Calu3 (cell line): ENCODE measurements around the gene FTO. TPM values are rescaled to one million over a fixed set of nuclear protein-coding genes. Genes with fewer than 3 reads are reported as not detected.

ENCODE experiments used
- BruUV-seq: library from RNA; stranded (reverse); fragments of 400-500 nt; replicated peaks from 2 replicates; lab custom pipeline; 2021; lab: Mats Ljungman, UMichigan
- CTCF ChIA-PET: fragments of 300-600 bp; sonication (Branson Sonifier 250); formaldehyde crosslinking; loops from one replicate; lab custom pipeline; 2022; ENCODE audit warnings: antibody characterized with exemption; lab: Charles Lee
- DNase-seq: peaks from one replicate; pipeline ENCODE4 v3.0.0; 2022
- H3K27ac Mint-ChIP-seq: one replicate; pipeline ENCODE4 v1.8.0; 2022; ENCODE audit warnings: mixed read lengths; ENCODE audit not compliant: unreplicated experiment
- H3K27me3 Mint-ChIP-seq: one replicate; pipeline ENCODE4 v1.8.0; 2022; ENCODE audit warnings: mixed read lengths; ENCODE audit not compliant: unreplicated experiment
- H3K36me3 Mint-ChIP-seq: one replicate; pipeline ENCODE4 v1.8.0; 2022; ENCODE audit warnings: mild to moderate bottlenecking, moderate library complexity, mixed read lengths; ENCODE audit not compliant: insufficient read depth, unreplicated experiment
- H3K4me1 Mint-ChIP-seq: one replicate; pipeline ENCODE4 v1.8.0; 2022; ENCODE audit warnings: mild to moderate bottlenecking, low read depth, mixed read lengths; ENCODE audit not compliant: unreplicated experiment
- H3K4me3 Mint-ChIP-seq: one replicate; pipeline ENCODE4 v1.8.0; 2022; ENCODE audit warnings: mild to moderate bottlenecking, low read depth, moderate library complexity, mixed read lengths; ENCODE audit not compliant: unreplicated experiment
- H3K9me3 Mint-ChIP-seq: one replicate; pipeline ENCODE4 v1.8.0; 2022; ENCODE audit warnings: low read depth, mixed read lengths; ENCODE audit not compliant: unreplicated experiment
- intact Hi-C: fragments of 100-400 bp; cut with micrococcal nuclease; formaldehyde crosslinking; loops from one replicate; pipeline ENCODE4 v1.10.0; 2022; ENCODE audit not compliant: unreplicated experiment
- total RNA-seq: library from RNA; stranded (reverse); gene quantifications from 2 replicates; pipeline ENCODE4 v1.2.3, GENCODE V29; 2022
- TF ChIP-seq, protein P1 (sequence below): fragments of 200-600 bp; IDR thresholded peaks from one replicate; pipeline ENCODE4 v1.8.0; 2022; ENCODE audit warnings: antibody characterized with exemption; ENCODE audit not compliant: unreplicated experiment

FTO gene
- total RNA-seq, 1 experiment from 2014 or later, result 68.9 TPM

DNA sequence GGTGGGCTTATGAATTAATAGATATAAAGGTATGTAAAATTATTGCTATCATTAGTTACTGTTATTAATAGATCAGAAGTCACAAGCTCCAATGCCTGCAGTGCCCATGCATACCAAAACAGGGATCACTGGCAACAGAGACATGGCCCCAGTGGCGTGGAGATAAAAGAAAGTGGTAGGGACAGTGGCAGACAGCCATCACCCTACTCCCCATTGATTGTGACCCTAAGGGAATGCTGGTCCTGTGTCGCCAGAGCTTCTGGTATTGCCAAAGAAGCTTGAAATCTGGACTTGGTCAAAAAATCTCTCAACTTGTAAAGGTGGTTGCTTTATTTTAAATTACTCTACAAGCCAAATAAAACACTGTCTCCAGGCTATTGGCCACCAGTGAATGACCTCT, 303.5 kb downstream of the FTO start:
- no peaks in the 10 kb centered on the region for H3K9me3 Mint-ChIP-seq
- no peak for DNase-seq
- no peak overlapping the region for H3K27ac Mint-ChIP-seq
- no TSS peak for BruUV-seq
- no peaks in the 10 kb centered on the region for H3K27me3 Mint-ChIP-seq
- H3K4me1 Mint-ChIP-seq, result no peaks in the 10 kb centered on the region
- CTCF ChIA-PET, result no interaction called here
- no peaks in the 10 kb centered on the region for H3K36me3 Mint-ChIP-seq
- no peak overlapping the region for H3K4me3 Mint-ChIP-seq
- intact Hi-C loops, result no loop called here
- TF ChIP-seq, protein P1, sequence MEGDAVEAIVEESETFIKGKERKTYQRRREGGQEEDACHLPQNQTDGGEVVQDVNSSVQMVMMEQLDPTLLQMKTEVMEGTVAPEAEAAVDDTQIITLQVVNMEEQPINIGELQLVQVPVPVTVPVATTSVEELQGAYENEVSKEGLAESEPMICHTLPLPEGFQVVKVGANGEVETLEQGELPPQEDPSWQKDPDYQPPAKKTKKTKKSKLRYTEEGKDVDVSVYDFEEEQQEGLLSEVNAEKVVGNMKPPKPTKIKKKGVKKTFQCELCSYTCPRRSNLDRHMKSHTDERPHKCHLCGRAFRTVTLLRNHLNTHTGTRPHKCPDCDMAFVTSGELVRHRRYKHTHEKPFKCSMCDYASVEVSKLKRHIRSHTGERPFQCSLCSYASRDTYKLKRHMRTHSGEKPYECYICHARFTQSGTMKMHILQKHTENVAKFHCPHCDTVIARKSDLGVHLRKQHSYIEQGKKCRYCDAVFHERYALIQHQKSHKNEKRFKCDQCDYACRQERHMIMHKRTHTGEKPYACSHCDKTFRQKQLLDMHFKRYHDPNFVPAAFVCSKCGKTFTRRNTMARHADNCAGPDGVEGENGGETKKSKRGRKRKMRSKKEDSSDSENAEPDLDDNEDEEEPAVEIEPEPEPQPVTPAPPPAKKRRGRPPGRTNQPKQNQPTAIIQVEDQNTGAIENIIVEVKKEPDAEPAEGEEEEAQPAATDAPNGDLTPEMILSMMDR, result no peak

DNA sequence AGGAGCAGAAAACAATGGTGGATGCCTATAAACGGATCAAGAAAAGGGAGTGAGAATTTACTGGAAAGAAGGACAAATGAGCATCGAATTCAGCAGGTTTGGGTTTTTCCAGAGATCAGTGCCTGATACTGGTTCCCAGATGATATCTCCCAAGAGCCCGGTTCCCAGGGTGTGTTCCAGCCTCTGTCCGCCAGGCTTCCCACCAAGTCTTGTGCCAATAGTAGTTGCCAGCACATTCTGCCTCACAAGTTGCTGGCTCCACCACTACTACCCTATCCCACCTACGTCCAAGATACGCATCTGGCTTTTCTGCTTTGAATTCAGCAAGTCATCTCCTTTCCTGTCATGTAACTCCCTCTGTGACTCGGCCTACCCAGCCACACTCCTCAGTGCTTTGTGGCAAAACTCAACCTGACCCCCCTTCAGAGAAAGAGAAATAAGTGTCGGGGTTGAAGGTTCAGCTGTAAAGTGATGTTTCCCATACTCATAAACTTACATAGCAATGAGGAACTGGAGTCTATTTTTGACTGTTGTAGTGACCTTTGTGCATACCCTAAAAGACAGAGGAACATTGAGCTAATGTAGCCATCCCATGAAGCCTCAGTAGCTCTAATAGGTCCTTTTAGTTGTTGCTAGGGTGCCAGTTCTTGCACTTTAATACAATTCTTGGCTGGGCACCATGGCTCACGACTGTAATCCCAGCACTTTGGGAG, 305.7 kb downstream of the FTO start:
- H3K27ac Mint-ChIP-seq, result no peak overlapping the region
- no peaks in the 10 kb centered on the region for H3K9me3 Mint-ChIP-seq
- intact Hi-C loops, result no loop called here
- H3K27me3 Mint-ChIP-seq, result no peaks in the 10 kb centered on the region
- CTCF ChIA-PET, result no interaction called here
- H3K4me3 Mint-ChIP-seq, result no peak overlapping the region
- BruUV-seq, result no TSS peak
- H3K36me3 Mint-ChIP-seq, result no peaks in the 10 kb centered on the region
- H3K4me1 Mint-ChIP-seq, result no peaks in the 10 kb centered on the region
- TF ChIP-seq, protein P1, result no peak
- DNase-seq, result no peak

DNA sequence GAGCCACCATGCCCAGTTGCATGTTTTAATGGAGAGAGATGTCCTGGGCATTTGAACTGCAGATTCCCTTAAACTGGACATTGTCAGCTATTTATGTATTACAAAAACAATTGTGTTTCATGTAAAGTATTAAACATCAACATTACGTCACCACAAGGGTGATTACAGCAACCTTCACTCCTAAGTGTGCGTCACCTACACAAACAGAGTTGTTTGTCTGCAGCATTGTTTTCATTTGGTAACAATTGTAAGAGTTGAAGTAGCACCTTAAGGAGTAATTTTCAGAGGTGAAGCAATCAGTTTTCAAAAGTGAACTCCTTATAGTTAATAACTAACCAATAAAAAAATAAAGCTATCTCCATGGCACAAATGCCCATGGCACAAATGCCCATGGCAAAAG, 311.2 kb downstream of the FTO start:
- no peak for DNase-seq

DNA sequence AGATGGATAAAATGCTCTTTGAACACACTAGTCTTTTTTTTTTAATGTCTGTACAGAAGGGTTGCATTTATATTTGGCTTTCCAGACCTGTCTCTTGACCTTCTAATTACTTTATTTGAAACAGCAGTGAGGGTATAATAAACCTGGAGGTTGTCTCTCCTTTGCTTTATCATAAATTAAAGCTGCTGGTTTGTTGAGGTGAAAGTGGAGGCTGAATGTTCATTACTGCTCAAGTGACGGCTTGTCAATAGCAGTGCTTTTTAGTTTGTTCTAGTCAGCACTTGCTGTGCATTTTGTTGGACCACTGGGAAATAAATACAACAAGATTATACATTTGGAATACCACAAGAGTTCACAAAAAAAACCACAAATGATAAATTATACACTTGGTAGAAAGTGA, 318.4 kb downstream of the FTO start:
- H3K4me1 Mint-ChIP-seq, result peaks cover 14% of the 10 kb centered on the region
- TF ChIP-seq, protein P1, result no peak
- H3K4me3 Mint-ChIP-seq, result no peak overlapping the region
- CTCF ChIA-PET, result no interaction called here
- no peaks in the 10 kb centered on the region for H3K27me3 Mint-ChIP-seq
- no peak overlapping the region for H3K27ac Mint-ChIP-seq
- no peak for DNase-seq
- no TSS peak for BruUV-seq
- intact Hi-C loops, result no loop called here
- H3K36me3 Mint-ChIP-seq, result peaks cover 5% of the 10 kb centered on the region
- no peaks in the 10 kb centered on the region for H3K9me3 Mint-ChIP-seq

More for the DNA sequence above, 311.2 kb downstream of the FTO start:
- Mint-ChIP-seq H3K27me3 (no peaks in the 10 kb centered on the region), H3K9me3 (no peaks in the 10 kb centered on the region), H3K4me3 (no peak overlapping the region), H3K4me1 (no peaks in the 10 kb centered on the region), H3K27ac (no peak overlapping the region), H3K36me3 (no peaks in the 10 kb centered on the region)
- BruUV-seq, result no TSS peak
- CTCF ChIA-PET, result no interaction called here
- TF ChIP-seq, protein P1, result no peak
- intact Hi-C loops, result no loop called here
